ENCODE measurements around the gene MPL. TPM values are rescaled to one million over a fixed set of nuclear protein-coding genes. Genes with fewer than 3 reads are reported as not detected.

MPL gene
- total and polyA plus RNA-seq, 8 donors: 0.24 to 1.4 (median 1.2) TPM

DNA sequence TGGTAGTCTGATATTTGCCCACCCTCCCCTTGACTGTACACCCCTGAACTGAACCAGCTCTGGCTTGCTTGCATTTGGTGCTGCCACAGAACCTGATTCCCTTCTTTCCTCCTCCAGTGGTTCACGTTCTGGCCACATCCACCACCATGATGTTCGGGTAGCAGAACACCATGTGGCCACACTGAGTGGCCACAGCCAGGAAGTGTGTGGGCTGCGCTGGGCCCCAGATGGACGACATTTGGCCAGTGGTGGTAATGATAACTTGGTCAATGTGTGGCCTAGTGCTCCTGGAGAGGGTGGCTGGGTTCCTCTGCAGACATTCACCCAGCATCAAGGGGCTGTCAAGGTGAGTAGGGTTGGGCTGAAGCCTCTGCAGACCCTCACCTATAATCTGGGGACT, 23.0 kb downstream of the MPL start:
- H3K27ac ChIP-seq: no peak overlapping the region
- H3K27me3 ChIP-seq: no peaks in the 10 kb centered on the region
- TF ChIP-seq, protein P1, sequence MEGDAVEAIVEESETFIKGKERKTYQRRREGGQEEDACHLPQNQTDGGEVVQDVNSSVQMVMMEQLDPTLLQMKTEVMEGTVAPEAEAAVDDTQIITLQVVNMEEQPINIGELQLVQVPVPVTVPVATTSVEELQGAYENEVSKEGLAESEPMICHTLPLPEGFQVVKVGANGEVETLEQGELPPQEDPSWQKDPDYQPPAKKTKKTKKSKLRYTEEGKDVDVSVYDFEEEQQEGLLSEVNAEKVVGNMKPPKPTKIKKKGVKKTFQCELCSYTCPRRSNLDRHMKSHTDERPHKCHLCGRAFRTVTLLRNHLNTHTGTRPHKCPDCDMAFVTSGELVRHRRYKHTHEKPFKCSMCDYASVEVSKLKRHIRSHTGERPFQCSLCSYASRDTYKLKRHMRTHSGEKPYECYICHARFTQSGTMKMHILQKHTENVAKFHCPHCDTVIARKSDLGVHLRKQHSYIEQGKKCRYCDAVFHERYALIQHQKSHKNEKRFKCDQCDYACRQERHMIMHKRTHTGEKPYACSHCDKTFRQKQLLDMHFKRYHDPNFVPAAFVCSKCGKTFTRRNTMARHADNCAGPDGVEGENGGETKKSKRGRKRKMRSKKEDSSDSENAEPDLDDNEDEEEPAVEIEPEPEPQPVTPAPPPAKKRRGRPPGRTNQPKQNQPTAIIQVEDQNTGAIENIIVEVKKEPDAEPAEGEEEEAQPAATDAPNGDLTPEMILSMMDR (IDR thresholded peaks at IDR 0.05): no peak
- no peaks in the 10 kb centered on the region for H3K9me3 ChIP-seq
- no peak overlapping the region for H3K4me3 ChIP-seq
- H3K36me3 ChIP-seq: peaks cover 6 to 55% of the 10 kb centered on the region in 2 donors
- intact Hi-C loops (cut with DNase I): no loop called here
- peaks cover 13 to 57% of the 10 kb centered on the region in 2 donors for H3K4me1 ChIP-seq
- DNase-seq: no peak
- no peak for ATAC-seq

GRCh38 chr1:43363283-43363934, 25.8 kb downstream of the MPL start:
- intact Hi-C loops (cut with DNase I): no loop called here
- Histone ChIP-seq H3K4me1 (peaks cover 17 to 63% of the 10 kb centered on the region in 2 donors), H3K27ac (peak overlapping the region in 1 of 2 donors; percentile 23), H3K9me3 (no peaks in the 10 kb centered on the region), H3K36me3 (peaks cover 6 to 57% of the 10 kb centered on the region in 2 donors), H3K27me3 (no peaks in the 10 kb centered on the region), H3K4me3 (no peak overlapping the region)
- TF ChIP-seq, protein P1 (IDR thresholded peaks at IDR 0.05): no peak
- DNase-seq (no peak), ATAC-seq (no peak)

GRCh38 chr1:43363935-43364525, 26.4 kb downstream of the MPL start:
- Histone ChIP-seq H3K27me3 (no peaks in the 10 kb centered on the region), H3K4me1 (peaks cover 20 to 67% of the 10 kb centered on the region in 2 donors), H3K4me3 (no peak overlapping the region), H3K36me3 (peaks cover 6 to 57% of the 10 kb centered on the region in 2 donors), H3K9me3 (no peaks in the 10 kb centered on the region), H3K27ac (peak overlapping the region in 1 of 2 donors; percentile 23)
- DNase-seq: no peak
- TF ChIP-seq, protein P1 (IDR thresholded peaks at IDR 0.05): no peak
- intact Hi-C loops (cut with DNase I): no loop called here
- ATAC-seq: no peak

DNA sequence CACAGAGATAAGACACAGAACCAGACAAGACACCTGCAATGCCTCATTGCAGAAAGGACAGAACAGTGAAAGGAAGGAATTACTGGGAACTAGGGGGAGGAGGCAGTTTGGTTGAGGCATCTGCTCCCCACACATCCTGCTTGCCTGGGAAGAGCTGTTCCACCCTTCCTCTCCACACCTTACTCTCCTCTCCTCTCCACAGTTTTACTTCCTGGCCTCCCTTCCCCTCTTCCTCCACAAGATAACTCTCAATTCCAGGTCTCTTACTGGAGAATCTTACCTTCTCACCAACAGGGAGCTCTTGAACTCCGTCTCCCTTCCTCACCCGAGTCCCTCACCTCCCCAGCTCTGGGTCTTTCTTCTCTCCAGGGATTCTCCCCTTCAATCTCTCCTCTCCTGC, 28.1 kb downstream of the MPL start:
- no peaks in the 10 kb centered on the region for H3K27me3 ChIP-seq
- H3K36me3 ChIP-seq: peaks cover 6 to 51% of the 10 kb centered on the region in 2 donors
- ATAC-seq (no peak), DNase-seq (no peak)
- no peaks in the 10 kb centered on the region for H3K9me3 ChIP-seq
- intact Hi-C loops (cut with DNase I): no loop called here
- peaks cover 20 to 65% of the 10 kb centered on the region in 2 donors for H3K4me1 ChIP-seq
- peak overlapping the region in 1 of 2 donors; percentile 94 for H3K4me3 ChIP-seq
- TF ChIP-seq, protein P1 (IDR thresholded peaks at IDR 0.05): no peak
- H3K27ac ChIP-seq: peak overlapping the region; percentile 90 to 97

GRCh38 chr1:43366179-43366578, 28.6 kb downstream of the MPL start:
- intact Hi-C loops (cut with DNase I): no loop called here
- Histone ChIP-seq H3K36me3 (peaks cover 6 to 46% of the 10 kb centered on the region in 2 donors), H3K4me3 (peak overlapping the region in 1 of 2 donors; percentile 94), H3K27me3 (no peaks in the 10 kb centered on the region), H3K9me3 (no peaks in the 10 kb centered on the region), H3K27ac (peak overlapping the region; percentile 90 to 97), H3K4me1 (peaks cover 20 to 60% of the 10 kb centered on the region in 2 donors)
- ATAC-seq (peak; percentile 57), DNase-seq (peak in 3 of 4 donors; percentile 61 to 89 (median 78))
- TF ChIP-seq, protein P1 (IDR thresholded peaks at IDR 0.05): no peak

Measured in left lung (tissue), 10 donors.